Neuronal stem cell (in vitro differentiated cells): ENCODE data around the gene EME1.
A peak's percentile ranks its signal among the peaks of the same experiment; 100 is the strongest.

Experiments used
- DNase-seq: peaks from one replicate; pipeline ENCODE4 v3.0.0-alpha.2; 2013; ENCODE audit warnings: low spot score
- H2AFZ ChIP-seq: one replicate; pipeline ENCODE4 v1.6.1; 2013; ENCODE audit warnings: mild to moderate bottlenecking, low read length, inconsistent platforms
- H2AK5ac ChIP-seq: 2 replicates; pipeline ENCODE4 v1.6.1; 2013; ENCODE audit warnings: low read depth, mild to moderate bottlenecking, inconsistent platforms, low read length, moderate library complexity, mixed read lengths
- H2BK120ac ChIP-seq: 2 replicates; pipeline ENCODE4 v1.6.1; 2013; ENCODE audit warnings: low read depth, mild to moderate bottlenecking, inconsistent platforms, low read length, moderate library complexity, mixed read lengths
- H2BK12ac ChIP-seq: one replicate; pipeline ENCODE4 v1.6.1; 2013; ENCODE audit warnings: low read length, inconsistent platforms
- H2BK15ac ChIP-seq: 2 replicates; pipeline ENCODE4 v1.6.1; 2013; ENCODE audit warnings: mild to moderate bottlenecking, low read length, inconsistent platforms, mixed read lengths
- H2BK5ac ChIP-seq: one replicate; pipeline ENCODE4 v1.6.1; 2013; ENCODE audit warnings: inconsistent platforms, mild to moderate bottlenecking, low read length, moderate library complexity
- H3K14ac ChIP-seq: one replicate; pipeline ENCODE4 v1.6.1; 2013; ENCODE audit warnings: low read length, inconsistent platforms
- H3K18ac ChIP-seq: 2 replicates; pipeline ENCODE4 v1.6.1; 2013; ENCODE audit warnings: low read length, inconsistent platforms
- H3K23ac ChIP-seq: 2 replicates; pipeline ENCODE4 v1.6.1; 2013; ENCODE audit warnings: low read depth, mild to moderate bottlenecking, mixed read lengths, low read length, inconsistent platforms; ENCODE audit not compliant: poor library complexity
- H3K27ac ChIP-seq: replicated peaks from 3 replicates; pipeline ENCODE4 v1.5.1; 2013; ENCODE audit warnings: low read length, inconsistent platforms
- H3K27me3 ChIP-seq, 3 experiments: 2 replicates each; pipeline ENCODE4 v1.6.1; 2013; ENCODE audit warnings: low read length in 3 of 3, mild to moderate bottlenecking in 2 of 3, inconsistent platforms in 1 of 3, low read depth in 1 of 3, mixed read lengths in 1 of 3, moderate library complexity in 1 of 3; ENCODE audit not compliant: control insufficient read depth in 3 of 3, insufficient read depth in 3 of 3
- H3K36me3 ChIP-seq, 2 donors: replicated peaks in 1 of 2; 2 replicates each; pipeline ENCODE4 v1.6.1; 2013; ENCODE audit warnings: low read length in 2 of 2; ENCODE audit not compliant: control insufficient read depth in 2 of 2, insufficient read depth in 2 of 2
- H3K4ac ChIP-seq: 2 replicates; pipeline ENCODE4 v1.6.1; 2013; ENCODE audit warnings: inconsistent platforms, mild to moderate bottlenecking, low read length, moderate library complexity
- H3K4me1 ChIP-seq, 2 donors: 1 replicate in 1 of 2; 2 replicates in 1 of 2; pipeline ENCODE4 v1.6.1; 2013; ENCODE audit warnings: low read length in 2 of 2, low read depth in 1 of 2; ENCODE audit not compliant: control insufficient read depth in 2 of 2, insufficient read depth in 1 of 2
- H3K4me2 ChIP-seq: one replicate; pipeline ENCODE4 v1.6.1; 2013; ENCODE audit warnings: mild to moderate bottlenecking, low read length, inconsistent platforms; ENCODE audit not compliant: insufficient read depth, poor library complexity, severe bottlenecking
- H3K4me3 ChIP-seq, 2 donors: 2 replicates each; pipeline ENCODE4 v1.5.1; 2013; ENCODE audit warnings: low read length in 2 of 2, mild to moderate bottlenecking in 2 of 2, inconsistent platforms in 1 of 2, moderate library complexity in 1 of 2
- H3K79me1 ChIP-seq: one replicate; pipeline ENCODE4 v1.6.1; 2013; ENCODE audit warnings: low read depth, mild to moderate bottlenecking, inconsistent platforms, low read length, moderate library complexity
- H3K9ac ChIP-seq: one replicate; pipeline ENCODE4 v1.6.1; 2013; ENCODE audit warnings: mild to moderate bottlenecking, low read depth, low read length, inconsistent platforms; ENCODE audit not compliant: poor library complexity
- H3K9me3 ChIP-seq, 2 donors: replicated peaks in 1 of 2; 2 replicates each; pipeline versions ENCODE3 to v1.6.1; 2013; ENCODE audit warnings: low read length in 2 of 2, mild to moderate bottlenecking in 2 of 2, inconsistent platforms in 1 of 2, low read depth in 1 of 2, mixed read lengths in 1 of 2, moderate library complexity in 1 of 2; ENCODE audit not compliant: control insufficient read depth in 2 of 2, insufficient read depth in 1 of 2
- H4K8ac ChIP-seq: one replicate; pipeline ENCODE4 v1.6.1; 2013; ENCODE audit warnings: low read depth, mild to moderate bottlenecking, inconsistent platforms, low read length, moderate library complexity
- H4K91ac ChIP-seq: one replicate; pipeline ENCODE4 v1.6.1; 2013; ENCODE audit warnings: low read length, low read depth, mild to moderate bottlenecking, inconsistent platforms; ENCODE audit not compliant: poor library complexity
- WGBS, 2 donors: extraction: QIAGEN DNeasy Blood & Tissue Kit; methylation state at CpG; one replicate each; pipeline ENCODE4 v1.1.7; 2013; ENCODE audit warnings: missing lambda C conversion rate in 2 of 2, mixed read lengths in 1 of 2; ENCODE audit not compliant: insufficient read length in 2 of 2, insufficient replicate concordance in 1 of 2; ENCODE audit errors: extremely low coverage in 2 of 2; 5-methylcytosine and 5-hydroxymethylcytosine counted together

The EME1 gene

DNA sequence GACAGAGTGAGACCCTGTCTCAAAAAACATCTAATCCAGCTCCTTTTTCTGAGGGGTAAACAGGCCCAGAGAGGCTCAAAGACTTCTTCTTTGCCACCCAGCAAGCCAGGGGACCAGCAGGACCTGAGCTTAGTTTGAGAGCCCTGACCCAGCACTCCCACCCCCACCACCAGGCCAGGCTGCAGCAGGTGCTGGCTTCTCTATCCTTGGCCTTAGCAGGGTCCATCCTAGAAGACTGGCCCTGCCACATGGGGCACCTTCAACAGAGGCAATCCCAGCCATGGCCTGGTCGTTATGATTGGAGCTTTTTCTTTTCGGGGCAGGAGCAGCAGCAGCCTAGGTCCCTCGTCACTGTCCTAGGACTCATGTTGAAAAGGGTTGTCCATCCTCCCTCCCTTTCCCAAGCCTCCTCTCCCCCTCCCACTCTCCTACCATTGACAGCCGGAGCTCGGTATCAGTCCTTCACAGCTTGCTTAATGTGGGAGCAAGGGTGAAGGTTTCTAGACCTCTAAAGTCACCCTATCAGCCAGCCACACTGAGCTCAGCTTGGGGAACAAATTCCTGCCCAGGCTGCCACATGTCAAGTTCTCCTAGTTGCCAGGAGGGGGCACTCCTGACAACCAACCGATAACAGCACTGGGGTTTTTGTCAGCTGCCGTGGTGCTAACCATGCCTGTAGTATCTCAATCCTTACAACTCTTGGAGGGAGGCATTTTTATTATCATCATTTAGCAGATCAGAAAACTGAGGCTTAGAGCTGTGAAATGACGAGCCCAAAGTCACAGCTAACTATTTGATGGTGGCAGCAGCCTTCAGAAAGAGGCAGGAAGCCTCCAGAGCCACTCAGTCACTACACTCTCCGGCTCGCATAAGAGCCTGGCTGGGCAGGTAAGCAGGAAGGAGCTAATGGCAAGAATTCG lies 11.2 kb upstream of the EME1 start:
- no peak overlapping the region for H2AFZ ChIP-seq
- peak overlapping the region; percentile 26 for H3K4ac ChIP-seq
- H3K27me3 ChIP-seq: no peaks in the 10 kb centered on the region
- no peak overlapping the region for H3K4me3 ChIP-seq
- H4K8ac ChIP-seq: no peak overlapping the region
- H3K23ac ChIP-seq: no peak overlapping the region
- H3K18ac ChIP-seq: peak overlapping the region; percentile 52
- H4K91ac ChIP-seq: no peak overlapping the region
- WGBS, 2 donors: no CpG with 5 or more reads among the region's 11 CpGs
- no peak overlapping the region for H3K14ac ChIP-seq
- peaks cover 27 to 58% of the 10 kb centered on the region in 2 donors for H3K36me3 ChIP-seq
- H2BK5ac ChIP-seq: no peak overlapping the region
- H2BK15ac ChIP-seq: no peak overlapping the region
- H3K27ac ChIP-seq: no peak overlapping the region
- H2BK12ac ChIP-seq: no peak overlapping the region
- peaks cover 7% of the 10 kb centered on the region for H3K79me1 ChIP-seq
- peak overlapping the region; percentile 1 for H3K9ac ChIP-seq
- no peak overlapping the region for H2AK5ac ChIP-seq
- no peaks in the 10 kb centered on the region for H3K9me3 ChIP-seq
- DNase-seq: no peak
- H3K4me1 ChIP-seq: peaks cover 20 to 35% of the 10 kb centered on the region in 2 donors
- H3K4me2 ChIP-seq: no peak overlapping the region
- H2BK120ac ChIP-seq: no peak overlapping the region

DNA sequence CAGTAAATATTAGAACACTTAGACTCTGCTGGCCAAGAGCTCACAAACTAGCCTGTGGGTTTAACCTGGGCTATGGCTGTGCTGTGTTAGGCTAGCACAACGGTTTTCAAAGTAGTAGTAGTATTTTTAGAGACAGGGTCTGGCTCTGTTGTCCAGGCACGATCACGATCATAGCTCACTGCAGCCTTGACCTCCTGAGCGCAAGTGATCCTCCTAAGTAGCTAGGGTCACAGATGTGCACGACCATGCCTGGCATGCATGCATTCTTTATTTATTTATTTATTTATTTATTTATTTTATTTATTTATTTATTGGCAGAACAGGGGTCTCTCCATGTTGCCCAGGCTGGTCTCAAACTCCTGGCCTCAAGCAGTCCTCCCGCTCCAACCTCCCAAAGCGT lies 10.4 kb upstream of the EME1 start:
- H3K18ac ChIP-seq: no peak overlapping the region
- no peak overlapping the region for H3K4me3 ChIP-seq
- H2BK5ac ChIP-seq: no peak overlapping the region
- H2AFZ ChIP-seq: no peak overlapping the region
- H3K4ac ChIP-seq: no peak overlapping the region
- no peak overlapping the region for H4K91ac ChIP-seq
- H4K8ac ChIP-seq: no peak overlapping the region
- H2BK12ac ChIP-seq: no peak overlapping the region
- H3K4me2 ChIP-seq: no peak overlapping the region
- peaks cover 20 to 35% of the 10 kb centered on the region in 2 donors for H3K4me1 ChIP-seq
- H3K27ac ChIP-seq: no peak overlapping the region
- H3K36me3 ChIP-seq: peaks cover 27 to 58% of the 10 kb centered on the region in 2 donors
- H3K23ac ChIP-seq: no peak overlapping the region
- H3K9ac ChIP-seq: no peak overlapping the region
- H2BK15ac ChIP-seq: no peak overlapping the region
- H3K14ac ChIP-seq: no peak overlapping the region
- H3K27me3 ChIP-seq: no peaks in the 10 kb centered on the region
- H2BK120ac ChIP-seq: no peak overlapping the region
- DNase-seq: no peak
- no peaks in the 10 kb centered on the region for H3K9me3 ChIP-seq
- no CpG with 5 or more reads among the region's 7 CpGs for WGBS, 2 donors
- no peak overlapping the region for H2AK5ac ChIP-seq
- peaks cover 7% of the 10 kb centered on the region for H3K79me1 ChIP-seq

- H2BK12ac ChIP-seq: no peak overlapping the region
- H3K23ac ChIP-seq: peak overlapping the region; percentile 70
- WGBS, 2 donors: no CpG with 5 or more reads among the region's 8 CpGs
- H3K4me3 ChIP-seq: no peak overlapping the region
- H2BK15ac ChIP-seq: no peak overlapping the region
- no peaks in the 10 kb centered on the region for H3K27me3 ChIP-seq
- H3K9me3 ChIP-seq: no peaks in the 10 kb centered on the region
- no peak overlapping the region for H2AK5ac ChIP-seq
- peaks cover 20 to 35% of the 10 kb centered on the region in 2 donors for H3K4me1 ChIP-seq
- peak overlapping the region; percentile 11 for H2AFZ ChIP-seq
- peak overlapping the region; percentile 79 for H3K4me2 ChIP-seq
- no peak overlapping the region for H3K4ac ChIP-seq
- H3K9ac ChIP-seq: no peak overlapping the region
- peak; percentile 90 for DNase-seq
- peak overlapping the region; percentile 67 for H3K27ac ChIP-seq
- no peak overlapping the region for H3K14ac ChIP-seq
- H3K18ac ChIP-seq: no peak overlapping the region
- peaks cover 28 to 58% of the 10 kb centered on the region in 2 donors for H3K36me3 ChIP-seq
- no peak overlapping the region for H2BK5ac ChIP-seq
- H3K79me1 ChIP-seq: peaks cover 2% of the 10 kb centered on the region
- H2BK120ac ChIP-seq: no peak overlapping the region
- no peak overlapping the region for H4K91ac ChIP-seq
- no peak overlapping the region for H4K8ac ChIP-seq
Observed at GRCh38 chr17:50363217-50364060, 9.6 kb upstream of the EME1 start.

- Histone ChIP-seq H2AK5ac (no peak overlapping the region), H3K27ac (no peak overlapping the region), H2BK120ac (no peak overlapping the region), H3K4ac (no peak overlapping the region), H2BK12ac (no peak overlapping the region), H3K4me3 (no peak overlapping the region), H3K79me1 (no peaks in the 10 kb centered on the region), H3K9me3 (no peaks in the 10 kb centered on the region), H3K14ac (no peak overlapping the region), H2BK5ac (no peak overlapping the region), H3K36me3 (peaks cover 23 to 58% of the 10 kb centered on the region in 2 donors), H2AFZ (no peak overlapping the region), H2BK15ac (no peak overlapping the region), H3K4me2 (peak overlapping the region; percentile 12), H3K4me1 (peaks cover 20 to 35% of the 10 kb centered on the region in 2 donors), H3K18ac (no peak overlapping the region), H3K23ac (peak overlapping the region; percentile 70), H3K9ac (peak overlapping the region; percentile 67), H4K8ac (no peak overlapping the region), H3K27me3 (no peaks in the 10 kb centered on the region), H4K91ac (no peak overlapping the region)
- DNase-seq: no peak
- WGBS, 2 donors: no CpG with 5 or more reads among the region's 4 CpGs
Observed at GRCh38 chr17:50364061-50364458, 9.0 kb upstream of the EME1 start.
